Measurements from ENCODE around the gene C6orf141.
"Not testable (repeated sequence)": the region's sequence is repeated elsewhere in the genome, so short reads cannot be mapped to it uniquely, and the experiment has no call there.

C6orf141 gene

DNA sequence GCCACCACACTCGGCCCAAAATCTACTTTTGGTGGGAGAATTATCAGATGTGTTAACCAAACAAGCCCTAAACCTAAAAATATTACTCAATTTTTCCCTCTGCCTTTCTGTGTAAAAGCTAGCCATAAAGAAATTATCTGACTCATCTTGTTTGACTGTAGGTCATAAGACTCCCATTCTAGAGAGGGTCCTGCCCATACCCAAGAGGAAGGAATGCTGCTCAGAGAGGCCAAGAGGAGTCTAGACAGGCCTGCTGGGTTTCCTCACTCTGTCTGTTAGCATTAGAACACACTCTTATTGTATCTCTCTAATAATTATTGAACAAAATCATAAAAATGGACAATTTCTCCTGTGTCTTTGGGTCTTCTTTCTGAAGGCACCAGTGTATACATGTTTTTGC is 26.1 kb downstream of the C6orf141 start:
- DNase-seq (ENCODE audit: low read depth): peak; percentile 37

DNA sequence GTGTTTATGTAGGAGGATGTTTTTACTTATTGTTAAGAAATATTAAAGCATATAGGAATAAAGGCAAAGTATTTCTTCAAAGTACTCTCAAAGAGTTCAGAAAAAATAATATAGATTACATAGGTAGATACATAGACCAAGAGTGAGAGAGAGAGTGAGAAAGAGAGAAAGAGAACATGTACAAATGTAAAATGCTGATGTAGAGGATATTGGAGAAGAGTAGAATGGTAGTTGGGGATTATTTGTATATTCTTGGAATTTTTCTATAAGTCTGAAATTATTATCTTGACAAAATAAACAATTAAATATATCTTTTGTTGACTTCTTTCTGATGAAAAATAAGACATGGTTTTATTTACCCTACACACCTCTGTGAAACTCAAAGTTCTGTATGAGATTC is 29.2 kb downstream of the C6orf141 start:
- no peak for DNase-seq (ENCODE audit: low read depth)

DNA sequence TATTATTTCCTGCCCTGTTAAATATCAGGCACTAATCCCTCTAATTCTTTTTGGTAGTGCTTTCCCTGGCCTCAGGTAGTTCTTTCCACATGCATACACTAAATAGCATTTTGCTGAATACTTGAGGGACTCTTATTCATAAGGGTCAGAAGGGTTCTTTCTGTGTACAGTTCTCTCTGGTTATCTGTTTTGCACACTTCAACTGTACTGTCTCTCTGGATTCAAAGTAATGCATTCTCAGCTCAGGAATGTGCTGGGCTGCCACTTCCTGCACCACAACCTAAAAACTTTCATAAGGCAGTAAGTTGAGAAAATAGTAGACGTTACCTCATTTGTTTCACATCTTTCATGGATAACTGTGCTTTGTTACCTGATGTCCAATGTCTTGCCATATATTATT is 32.1 kb downstream of the C6orf141 start:
- peak; percentile 57 for DNase-seq (ENCODE audit: low read depth)

DNA sequence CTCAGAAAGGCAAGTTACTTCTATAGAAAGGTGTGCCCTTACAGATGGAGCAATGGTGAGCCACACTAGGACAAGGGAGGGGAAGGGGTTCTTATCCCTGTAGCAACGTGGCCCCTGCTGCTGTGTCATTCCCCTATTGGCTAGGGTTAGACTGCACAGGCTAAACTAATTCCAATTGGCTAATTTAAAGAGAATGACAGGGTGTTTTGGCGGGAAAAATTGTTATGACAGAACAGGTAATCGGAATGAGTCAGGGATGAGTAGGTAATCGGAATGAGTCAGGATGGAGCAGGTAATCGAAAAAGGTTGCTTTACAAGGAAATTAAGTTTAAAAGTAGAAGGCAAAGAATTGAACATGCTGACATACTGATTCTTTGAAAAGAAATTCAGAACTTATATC is 36.8 kb downstream of the C6orf141 start:
- not testable (repeated sequence) for DNase-seq (ENCODE audit: low read depth)
